ENCODE data around the gene SDK1.

- TF ChIP-seq POLR2AphosphoS5 (IDR thresholded peaks at IDR 0.05; ENCODE audit: insufficient read depth in 1 of 2, low read depth in 1 of 2) (no peak), CTCF (IDR thresholded peaks at IDR 0.05) (no peak), POLR2A (IDR thresholded peaks at IDR 0.05) (no peak)
These were observed 693.7 kb downstream of the SDK1 start for GRCh38 chr7:3994764-3995163.

Measured in vagina (tissue), 2 donors.